Activated effector memory CD4-positive, alpha-beta T cell treated with Interleukin-2 at 50 U/mL for 16 hours (primary cell): Measurements from ENCODE around the gene CCDC97.
A peak's percentile ranks its signal among the peaks of the same experiment; 100 is the strongest.

Source experiments
- DNase-seq: peaks from one replicate; pipeline ENCODE4 v3.0.0-alpha.2; 2020

The CCDC97 gene

GRCh38 chr19:41299046-41299754 is 10.8 kb upstream of the CCDC97 start:
- DNase-seq: no peak

DNA sequence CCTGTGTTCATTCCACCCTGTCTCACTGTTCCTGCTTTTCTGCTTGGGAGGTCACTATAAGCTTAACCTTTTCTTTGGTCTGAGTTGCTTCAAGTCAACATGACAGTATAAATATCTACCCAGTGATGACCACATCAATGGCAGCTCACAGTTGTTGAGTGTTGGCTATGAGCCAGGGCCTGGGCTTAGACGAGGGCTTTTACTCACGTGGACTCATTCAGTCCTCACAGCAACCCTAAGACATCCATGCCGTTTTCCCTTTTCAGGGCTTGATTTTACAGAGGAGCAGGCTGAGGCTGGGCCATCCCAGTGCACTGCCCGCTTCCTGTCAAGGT is 10.2 kb upstream of the CCDC97 start:
- DNase-seq: no peak

DNA sequence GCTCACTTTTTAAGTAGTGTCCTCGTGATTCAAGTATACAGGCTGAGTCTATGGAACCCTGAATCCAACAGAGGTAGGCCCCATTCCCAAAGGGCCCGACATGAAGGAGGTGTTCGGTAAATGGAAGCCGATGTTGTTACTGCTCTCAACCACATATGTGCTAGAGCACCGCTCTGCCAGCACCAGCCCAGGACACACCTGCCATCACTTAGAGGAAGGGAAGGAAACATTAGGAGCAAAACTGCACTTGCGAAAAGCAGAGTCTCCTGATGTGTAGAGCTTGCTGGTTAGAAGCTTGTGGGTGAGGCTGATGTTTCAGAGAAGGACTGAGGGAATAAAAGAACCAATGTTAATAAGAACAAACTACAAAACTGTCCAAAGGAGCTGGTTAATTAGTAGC is 9.4 kb upstream of the CCDC97 start:
- DNase-seq: no peak

DNA sequence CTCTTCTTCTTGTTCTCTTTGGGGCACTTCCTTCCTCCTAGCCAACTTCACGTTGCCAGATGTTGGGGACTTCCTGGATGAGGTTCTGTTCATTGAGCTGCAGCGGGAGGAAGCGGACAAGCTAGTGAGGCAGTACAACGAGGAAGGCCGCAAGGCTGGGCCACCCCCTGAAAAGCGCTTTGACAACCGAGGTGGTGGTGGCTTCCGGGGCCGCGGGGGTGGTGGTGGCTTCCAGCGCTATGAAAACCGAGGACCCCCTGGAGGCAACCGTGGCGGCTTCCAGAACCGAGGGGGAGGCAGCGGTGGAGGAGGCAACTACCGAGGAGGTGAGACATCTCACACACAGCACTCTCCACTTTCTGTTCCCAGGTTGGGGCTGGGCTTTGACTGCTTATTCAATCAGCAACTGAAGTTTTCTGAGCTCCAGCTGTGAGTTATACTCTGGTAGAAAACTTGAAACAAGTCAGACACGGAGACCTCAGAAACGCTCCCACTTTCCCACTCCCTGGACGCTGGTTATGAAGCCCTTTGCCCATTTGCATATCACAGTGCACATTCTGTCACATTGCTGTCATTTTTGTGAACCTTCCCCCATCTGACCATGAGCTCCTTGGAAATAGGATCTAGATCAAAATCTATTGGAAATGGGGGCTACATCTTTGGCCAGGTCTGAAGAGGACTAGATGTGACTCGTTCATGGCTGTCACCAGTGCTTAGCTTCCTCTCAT is 7.2 kb upstream of the CCDC97 start:
- DNase-seq: peak; percentile 50

DNA sequence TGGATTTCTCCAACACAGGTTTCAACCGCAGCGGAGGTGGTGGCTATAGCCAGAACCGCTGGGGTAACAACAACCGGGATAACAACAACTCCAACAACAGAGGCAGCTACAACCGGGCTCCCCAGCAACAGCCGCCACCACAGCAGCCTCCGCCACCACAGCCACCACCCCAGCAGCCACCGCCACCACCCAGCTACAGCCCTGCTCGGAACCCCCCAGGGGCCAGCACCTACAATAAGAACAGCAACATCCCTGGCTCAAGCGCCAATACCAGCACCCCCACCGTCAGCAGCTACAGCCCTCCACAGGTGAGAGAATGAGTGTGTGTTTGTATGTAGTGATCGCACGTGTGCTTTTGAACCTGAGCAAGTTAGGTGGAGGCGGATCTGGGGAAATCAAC is 6.0 kb upstream of the CCDC97 start:
- DNase-seq: no peak

GRCh38 chr19:41304706-41305483 is 5.1 kb upstream of the CCDC97 start:
- DNase-seq: no peak

DNA sequence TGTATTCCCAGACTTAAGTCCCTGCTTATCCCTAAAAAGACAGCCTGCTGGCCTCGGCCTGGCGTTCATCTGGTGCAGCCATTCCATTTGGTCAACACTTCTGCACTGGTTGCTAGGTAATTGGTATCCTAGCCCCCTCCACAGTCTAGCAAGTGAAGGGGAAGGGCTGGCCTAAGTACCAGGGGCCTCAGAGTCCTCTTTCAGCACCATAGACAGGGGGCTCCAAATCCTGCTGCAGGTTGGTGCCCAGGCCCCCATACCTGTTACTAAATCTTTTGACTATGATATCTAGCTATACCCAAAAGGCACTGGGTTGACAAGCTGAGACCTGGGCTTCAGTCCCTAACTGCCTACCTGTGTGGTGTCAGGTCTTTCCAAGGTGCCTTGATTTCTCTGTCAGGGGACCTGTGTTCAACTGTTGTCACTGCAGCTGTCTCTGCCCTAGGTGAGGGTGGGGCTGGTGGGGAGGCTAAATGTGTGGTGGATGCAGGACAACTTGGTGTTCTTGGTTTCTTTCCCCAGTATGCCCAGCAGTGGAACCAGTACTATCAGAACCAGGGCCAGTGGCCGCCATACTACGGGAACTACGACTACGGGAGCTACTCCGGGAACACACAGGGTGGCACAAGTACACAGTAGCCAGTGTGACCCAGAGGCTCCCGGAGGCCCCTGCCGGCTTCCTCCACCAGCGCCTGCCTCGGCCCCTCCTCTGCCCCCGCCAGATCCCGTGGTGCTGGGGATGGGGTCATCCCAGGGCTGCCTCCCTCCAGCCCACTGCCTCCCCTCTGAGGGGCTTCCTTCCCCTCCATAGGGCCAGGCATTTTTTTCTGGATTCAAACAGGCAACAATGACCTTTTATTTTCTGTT is 3.8 kb upstream of the CCDC97 start:
- DNase-seq: no peak

DNA sequence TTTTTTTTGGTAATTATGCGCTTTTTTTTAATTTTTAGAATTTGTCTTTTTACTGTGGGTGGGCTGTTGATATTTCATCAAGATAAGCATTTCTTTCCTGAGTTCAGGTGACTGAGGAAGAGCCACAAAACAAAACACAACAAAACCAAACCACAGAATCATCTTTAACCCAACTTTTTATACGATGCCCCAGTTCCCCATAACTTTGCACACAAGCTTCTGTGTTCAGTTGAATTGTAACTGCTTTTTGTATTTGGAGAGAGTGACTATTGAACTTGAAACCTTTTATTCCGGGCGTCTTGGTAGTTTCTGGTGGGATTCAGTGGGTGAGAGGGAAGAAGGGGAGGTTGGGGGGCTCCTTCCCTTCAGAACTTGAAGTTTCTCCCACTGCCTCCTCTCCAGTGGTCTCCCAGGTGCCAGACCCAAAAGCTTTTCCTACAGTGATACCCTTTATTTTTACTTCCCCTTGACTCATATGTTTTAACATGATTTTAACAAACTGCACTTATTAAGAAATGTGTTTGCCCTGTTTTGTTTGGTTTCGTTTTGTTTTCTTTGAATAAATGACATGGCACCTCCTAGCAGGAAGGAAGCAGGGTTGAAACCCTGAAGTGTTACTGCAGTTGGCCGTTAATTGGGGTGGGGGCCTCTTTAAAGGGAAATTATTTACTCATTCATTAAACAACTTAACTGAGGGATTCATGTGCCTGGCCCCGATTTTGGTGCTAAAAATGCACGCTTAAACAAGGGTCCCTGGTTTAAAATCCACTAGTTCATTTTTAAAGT is 2.7 kb upstream of the CCDC97 start:
- DNase-seq: no peak

DNA sequence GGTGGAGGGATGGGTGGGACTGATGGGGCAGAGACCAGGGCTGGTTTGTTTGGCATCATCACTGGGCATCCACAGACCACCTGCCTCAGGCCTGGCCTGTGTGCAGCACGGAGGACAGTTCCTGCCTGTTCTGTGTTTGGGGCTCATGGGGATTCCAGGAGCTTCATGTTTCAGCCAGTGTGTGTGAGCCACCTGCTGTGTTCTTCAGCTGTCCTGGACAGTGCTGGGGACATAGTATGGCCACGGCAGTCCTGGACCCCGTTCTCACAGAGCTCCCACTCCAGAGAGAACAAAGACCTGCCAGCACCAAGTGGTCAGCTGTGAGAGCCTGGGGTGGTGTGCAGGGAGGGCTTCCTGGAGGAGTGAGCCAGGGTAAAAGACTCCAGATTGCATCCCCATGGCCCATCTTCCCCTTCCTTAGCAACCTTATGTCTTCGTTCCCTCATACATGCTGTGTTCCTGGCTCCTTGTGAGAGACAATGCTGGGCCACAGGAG is 2.0 kb upstream of the CCDC97 start:
- no peak for DNase-seq

GRCh38 chr19:41308450-41309179 is 1.4 kb upstream of the CCDC97 start:
- DNase-seq: peak; percentile 86

DNA sequence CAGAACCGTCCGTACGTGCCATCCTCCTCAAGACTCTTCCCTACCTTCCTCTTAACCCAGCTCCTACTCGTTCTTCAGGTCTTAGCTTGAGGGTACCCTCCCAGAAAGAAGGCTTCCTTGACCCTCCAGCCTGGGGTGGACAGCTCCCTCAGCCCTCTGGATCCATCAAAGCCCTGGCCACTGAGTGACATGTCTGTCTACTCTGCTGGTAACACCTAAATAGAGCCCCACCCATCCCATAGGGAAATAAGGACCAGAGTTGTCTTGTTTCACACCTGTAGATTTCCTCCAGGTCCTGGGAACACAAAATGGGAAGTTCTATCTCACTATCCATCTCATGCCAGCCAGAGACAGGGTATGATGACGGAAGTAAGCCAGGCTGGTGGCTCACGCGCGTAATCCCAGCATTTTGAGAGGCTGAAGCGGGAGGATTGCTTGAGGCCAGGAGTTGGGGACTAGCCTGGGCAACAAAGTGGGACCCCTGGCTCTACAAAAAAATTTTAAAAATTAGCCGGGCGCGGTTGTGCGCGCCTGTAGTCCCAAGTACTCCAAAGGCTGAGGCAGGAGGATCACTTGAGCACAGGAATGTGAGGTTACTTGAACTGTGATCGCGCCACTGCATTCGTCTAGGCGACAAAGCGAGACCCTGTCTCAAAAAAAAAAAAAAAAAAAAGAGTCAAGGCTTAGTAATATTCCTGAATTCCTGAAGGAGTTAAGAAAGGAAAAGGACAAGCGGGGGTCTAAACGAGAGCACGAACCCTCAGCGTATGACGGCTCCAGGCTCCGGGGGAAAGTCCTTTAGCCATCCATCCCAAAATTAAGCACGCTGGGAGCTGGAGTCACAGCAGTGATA is 566 bp upstream of the CCDC97 start:
- no peak for DNase-seq

GRCh38 chr19:41311072-41311471 is 1.1 kb downstream of the CCDC97 start:
- DNase-seq: no peak

DNA sequence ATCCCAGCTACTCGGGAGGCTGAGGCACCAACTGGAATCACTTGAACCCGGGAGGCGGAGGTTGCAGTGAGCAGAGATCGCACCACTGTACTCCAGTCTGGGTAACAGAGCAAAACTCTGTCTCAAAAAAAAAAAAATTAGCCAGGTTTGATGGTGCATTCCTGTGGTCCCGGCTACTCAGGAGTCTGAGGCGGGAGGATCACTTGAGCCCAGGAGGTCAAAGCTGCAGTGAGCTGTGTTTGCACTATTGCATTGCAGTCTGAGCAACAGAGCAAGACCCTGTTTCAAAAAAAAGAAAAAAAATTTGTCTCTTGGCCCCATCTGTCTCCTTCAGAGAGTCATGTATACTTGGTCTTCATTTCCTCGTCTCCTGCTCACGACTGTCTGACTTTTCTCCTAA is 1.6 kb downstream of the CCDC97 start:
- DNase-seq: no peak

DNA sequence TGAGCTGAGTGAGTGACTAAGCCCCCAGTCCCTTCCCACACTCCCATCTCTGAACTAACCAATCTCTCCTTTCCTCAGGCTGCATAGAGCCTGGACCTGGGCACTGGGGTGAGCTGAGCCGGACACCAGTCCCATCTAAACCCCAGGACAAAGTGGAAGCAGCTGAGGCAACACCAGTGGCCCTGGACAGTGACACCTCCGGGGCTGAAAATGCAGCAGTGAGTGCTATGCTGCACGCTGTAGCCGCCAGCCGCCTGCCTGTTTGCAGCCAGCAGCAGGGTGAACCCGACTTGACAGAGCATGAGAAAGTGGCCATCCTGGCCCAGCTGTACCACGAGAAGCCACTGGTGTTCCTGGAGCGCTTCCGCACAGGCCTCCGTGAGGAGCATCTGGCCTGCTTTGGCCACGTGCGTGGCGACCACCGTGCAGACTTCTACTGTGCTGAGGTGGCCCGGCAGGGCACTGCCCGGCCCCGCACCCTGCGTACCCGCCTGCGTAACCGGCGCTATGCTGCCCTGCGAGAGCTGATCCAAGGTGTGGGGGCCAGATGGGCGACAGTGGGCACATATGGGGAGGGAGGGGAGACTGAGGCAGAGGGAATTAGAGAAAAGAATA is 6.4 kb downstream of the CCDC97 start:
- no peak for DNase-seq

DNA sequence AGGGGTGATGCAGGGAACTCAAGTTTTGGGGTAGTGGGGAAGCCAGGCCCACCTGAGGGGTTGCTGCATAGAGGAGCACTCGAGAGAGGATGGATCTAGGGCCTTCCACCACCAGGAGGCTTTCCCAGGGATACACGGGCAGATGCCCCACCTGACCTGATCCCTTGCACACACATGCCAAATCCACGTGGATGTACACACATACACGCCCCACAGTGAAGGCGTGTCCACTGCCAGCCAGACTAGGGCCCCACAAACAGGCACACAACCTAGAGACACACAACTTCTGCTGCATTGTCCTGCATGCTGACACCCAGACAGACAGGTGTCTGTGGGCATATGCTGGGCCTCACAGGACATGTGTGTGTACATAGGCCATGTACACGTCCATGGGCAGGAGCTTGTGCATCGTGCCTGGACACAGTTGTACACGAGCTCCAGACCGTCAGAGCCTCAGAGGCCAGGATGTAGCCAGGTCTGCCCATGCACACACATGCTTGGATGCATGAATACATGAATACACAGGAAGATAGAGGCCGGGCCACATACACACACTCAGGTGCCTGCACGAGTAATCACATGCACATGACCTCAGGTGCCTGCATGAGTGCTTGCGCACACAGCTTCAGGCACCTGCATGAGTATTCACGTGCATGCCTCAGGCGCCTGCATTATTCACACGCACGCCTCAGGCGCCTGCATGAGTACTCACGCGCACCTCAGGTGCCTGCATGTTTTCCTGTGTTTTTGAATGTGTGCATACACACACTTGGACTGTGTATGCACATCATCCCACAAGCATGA is 8.9 kb downstream of the CCDC97 start:
- no peak for DNase-seq

- no peak for DNase-seq
Observed at GRCh38 chr19:41319500-41320184, 9.7 kb downstream of the CCDC97 start.

GRCh38 chr19:41320185-41320518 is 10.2 kb downstream of the CCDC97 start:
- no peak for DNase-seq

- no peak for DNase-seq
Observed at GRCh38 chr19:41320568-41320967, 10.6 kb downstream of the CCDC97 start.
